NCI-H2107 treated with DMSO at 0.1 percent for 48 hours (cell line): Measurements from ENCODE around the gene KLRC4.
"Not testable (repeated sequence)": the region's sequence is repeated elsewhere in the genome, so short reads cannot be mapped to it uniquely, and the experiment has no call there.

ENCODE experiments used
- DNase-seq: peaks from one replicate; lab custom pipeline; 2025; ENCODE audit not compliant: unreplicated experiment; lab: John Stamatoyannopoulos, UW

KLRC4 gene, protein sequence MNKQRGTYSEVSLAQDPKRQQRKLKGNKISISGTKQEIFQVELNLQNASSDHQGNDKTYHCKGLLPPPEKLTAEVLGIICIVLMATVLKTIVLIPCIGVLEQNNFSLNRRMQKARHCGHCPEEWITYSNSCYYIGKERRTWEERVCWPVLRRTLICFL

DNA sequence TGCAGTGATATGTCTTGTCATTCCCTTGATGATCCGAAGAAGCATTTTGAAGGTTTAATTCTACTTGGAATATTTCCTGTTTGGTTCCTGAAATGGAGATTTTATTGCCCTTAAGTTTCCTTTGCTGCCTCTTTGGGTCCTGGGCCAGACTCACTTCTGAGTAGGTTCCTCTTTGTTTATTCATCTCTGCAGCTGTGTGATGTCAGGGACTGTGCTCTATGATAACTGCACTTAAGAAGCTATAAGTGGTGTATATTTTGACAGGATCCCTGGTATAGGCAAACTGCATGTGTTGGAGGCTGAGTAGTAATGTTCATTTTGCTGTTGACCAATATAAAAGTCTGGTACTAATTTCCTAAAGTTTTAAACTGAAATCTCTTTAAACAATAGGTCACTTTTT, at the start of gene KLRC4:
Gene KLRC4, minus strand, starts transcription at position 366 of the 400 bp plus-strand sequence. Its CDS starts 182 bp downstream, at position 184.
- peak; percentile 50 for DNase-seq

- no peak for DNase-seq
Measured at GRCh38 chr12:10457760-10458159, 48.2 kb upstream of the KLRC4 start.

- no peak for DNase-seq
Measured at GRCh38 chr12:10456856-10457255, 47.3 kb upstream of the KLRC4 start.

- DNase-seq, result no peak
Measured at GRCh38 chr12:10455766-10456165, 46.2 kb upstream of the KLRC4 start.

DNA sequence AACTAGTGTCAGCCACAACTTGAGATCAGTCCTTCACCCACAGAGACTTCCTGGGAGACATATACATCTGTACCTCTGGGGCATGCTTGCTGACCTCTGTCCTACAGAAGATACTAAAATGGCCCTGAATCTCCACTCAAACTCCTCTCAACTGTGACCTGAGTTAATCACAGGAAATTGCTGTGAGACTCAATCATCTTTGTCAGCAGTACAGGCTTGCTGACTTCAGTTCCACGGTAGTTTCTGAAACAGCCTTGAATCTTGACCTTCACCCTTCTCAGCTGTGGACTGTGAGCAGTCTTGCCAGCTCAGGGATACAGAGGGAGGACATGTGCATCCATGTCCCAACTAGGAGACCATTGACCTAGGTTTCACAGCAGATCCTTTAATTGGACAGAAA, 45.0 kb upstream of the KLRC4 start:
- no peak for DNase-seq

- DNase-seq, result no peak
Measured at GRCh38 chr12:10453156-10453555, 43.6 kb upstream of the KLRC4 start, which contains the start of gene KLRC1. KLRC1 (minus strand) TSS chr12:10453377; CDS start chr12:10451156, 2,221 bp downstream.

DNA sequence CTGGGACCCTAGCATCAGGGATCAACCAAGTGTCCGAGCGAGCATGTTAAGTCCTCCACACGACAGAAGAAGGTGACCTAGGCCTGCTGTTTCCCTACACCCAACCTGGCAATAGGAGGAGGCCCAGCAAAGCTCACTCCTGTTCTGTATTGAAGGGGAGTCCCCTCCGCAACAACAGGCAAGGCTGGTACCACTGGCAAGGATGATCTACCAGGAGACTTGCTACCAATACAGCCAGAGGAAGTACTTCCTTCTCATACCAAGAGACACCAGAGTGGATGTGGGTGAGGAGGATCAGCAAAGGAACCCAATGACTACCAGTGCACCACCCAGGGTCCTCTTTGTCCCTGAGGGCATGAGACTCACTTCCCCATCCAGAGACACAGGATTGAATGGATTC, 38.7 kb upstream of the KLRC4 start:
- no peak for DNase-seq

DNA sequence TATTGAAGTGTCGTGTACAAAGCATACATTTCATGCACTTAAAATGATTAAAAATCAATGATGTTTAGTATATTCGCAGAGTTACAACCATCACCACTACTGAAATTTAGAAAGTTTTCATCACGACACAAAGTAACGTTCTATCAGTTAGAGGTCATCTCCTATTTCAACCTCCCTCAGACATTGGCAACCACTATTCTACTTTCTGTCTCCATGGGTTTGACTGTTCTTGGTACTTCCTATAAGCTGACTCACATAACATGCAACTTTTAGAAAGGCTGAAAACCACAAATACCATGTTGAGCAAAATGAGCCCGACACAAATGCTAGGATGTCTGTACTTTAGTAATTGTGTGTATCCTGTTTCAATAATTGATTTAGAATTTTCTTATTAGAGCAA, 36.5 kb upstream of the KLRC4 start:
- not testable (repeated sequence) for DNase-seq

DNA sequence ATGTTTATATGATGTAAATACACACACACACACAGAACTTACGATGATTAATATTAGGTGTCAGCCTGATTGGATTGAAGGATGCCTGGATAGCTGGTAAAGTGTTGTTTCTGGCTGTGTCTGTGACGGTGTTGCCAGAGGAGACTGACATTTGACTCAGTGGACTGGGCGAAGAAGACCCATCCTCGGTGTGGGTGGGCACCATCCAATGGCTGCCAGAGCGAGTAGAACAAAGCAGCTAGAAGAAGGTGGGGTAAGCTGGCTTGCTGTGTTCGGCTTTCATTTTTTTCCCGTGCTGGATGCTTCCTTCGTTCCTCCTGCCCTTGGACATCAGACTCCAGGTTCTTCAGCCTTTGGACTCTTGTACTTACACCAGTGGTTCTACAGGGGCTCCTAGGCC, 31.6 kb upstream of the KLRC4 start:
- not testable (repeated sequence) for DNase-seq

GRCh38 chr12:10439608-10440274, 30.2 kb upstream of the KLRC4 start:
- DNase-seq, result not testable (repeated sequence)

DNA sequence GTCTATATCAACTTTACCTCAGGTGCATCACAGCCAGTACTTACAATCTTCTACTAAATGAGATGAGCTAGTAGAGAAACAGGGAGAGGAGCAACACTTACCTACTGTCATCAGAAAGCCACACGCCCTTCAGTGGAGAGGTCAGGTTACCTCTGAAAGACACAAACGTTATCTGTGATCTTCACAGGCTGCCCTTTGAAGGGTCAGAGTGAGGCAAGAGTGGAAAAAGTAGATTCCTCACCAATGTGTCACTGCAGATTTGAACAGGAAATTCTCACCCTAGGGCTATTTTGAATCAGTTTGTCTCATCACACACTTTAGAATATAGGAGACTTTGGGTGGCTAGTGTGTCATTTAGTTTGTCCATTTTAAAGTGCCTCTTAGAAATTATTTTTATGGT, 28.0 kb upstream of the KLRC4 start:
- not testable (repeated sequence) for DNase-seq

GRCh38 chr12:10435816-10436215, 26.3 kb upstream of the KLRC4 start, which contains the start of gene KLRC2:
KLRC2 (minus strand) TSS chr12:10436010; CDS start chr12:10435986, 24 bp downstream.
- DNase-seq, result not testable (repeated sequence)

GRCh38 chr12:10430623-10431022, 21.1 kb upstream of the KLRC4 start:
- not testable (repeated sequence) for DNase-seq

DNA sequence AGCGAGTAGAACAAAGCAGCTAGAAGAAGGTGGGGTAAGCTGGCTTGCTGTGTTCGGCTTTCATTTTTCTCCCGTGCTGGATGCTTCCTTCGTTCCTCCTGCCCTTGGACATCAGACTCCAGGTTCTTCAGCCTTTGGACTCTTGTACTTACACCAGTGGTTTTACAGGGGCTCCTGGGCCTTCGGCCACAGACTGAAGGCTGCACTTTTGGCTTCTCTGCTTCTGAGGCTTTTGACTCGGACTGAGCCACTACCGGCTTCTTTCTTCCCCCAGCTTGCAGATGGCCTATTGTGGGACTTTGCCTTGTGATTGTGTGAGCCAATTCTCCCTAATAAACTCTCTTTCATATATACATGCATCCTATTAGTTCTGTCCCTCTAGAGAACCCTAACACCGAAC, 16.4 kb upstream of the KLRC4 start:
- DNase-seq, result not testable (repeated sequence)

DNA sequence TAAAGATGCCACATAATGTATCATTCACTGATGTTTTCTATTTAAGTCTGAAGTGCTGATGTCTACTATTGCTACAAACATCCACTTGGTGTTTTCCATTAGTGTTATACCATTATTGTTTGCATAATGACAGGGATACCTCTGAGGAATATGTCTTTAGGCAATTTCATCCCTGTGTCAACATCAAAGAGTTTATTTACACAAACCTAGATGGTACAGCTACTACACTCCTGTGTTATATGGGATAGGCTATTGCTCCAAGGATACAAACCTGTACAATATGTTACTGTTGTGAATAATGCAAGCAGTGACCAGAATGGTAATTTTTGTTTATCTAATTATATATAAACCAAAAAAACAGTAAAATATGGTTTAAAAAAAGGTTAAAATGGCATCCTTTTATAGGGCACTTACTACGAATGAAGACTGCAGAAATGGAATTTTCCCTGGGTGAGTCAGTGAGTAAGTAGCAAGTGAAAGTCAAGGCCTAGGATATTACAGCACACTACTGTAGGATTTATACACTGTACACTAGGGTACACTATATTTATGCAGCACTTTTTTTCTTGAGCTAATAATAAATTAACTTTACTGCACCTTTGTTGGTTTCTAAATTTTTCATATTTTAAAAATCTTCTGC, 14.8 kb upstream of the KLRC4 start:
- not testable (repeated sequence) for DNase-seq

- DNase-seq, result not testable (repeated sequence)
Measured at GRCh38 chr12:10422159-10422558, 12.6 kb upstream of the KLRC4 start.

DNA sequence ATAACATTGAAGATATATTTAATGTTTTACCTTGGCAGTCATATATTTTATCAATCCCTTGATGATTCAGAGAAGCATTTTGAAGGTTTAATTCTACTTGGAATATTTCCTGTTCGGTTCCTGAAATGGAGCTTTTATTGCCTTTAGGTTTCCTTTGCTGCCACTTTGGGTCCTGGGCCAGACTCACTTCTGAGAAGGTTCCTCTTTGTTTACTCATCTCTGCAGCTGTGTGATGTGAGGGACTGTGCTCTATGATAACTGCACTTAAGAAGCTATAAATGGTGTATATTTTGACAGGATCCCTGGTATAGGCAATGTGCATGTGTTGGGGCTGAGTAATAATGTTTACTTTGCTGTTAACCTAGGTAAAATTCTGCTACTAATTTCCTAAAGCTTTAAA, 10.8 kb upstream of the KLRC4 start, which contains the start of gene KLRC3:
Gene KLRC3, minus strand, starts transcription at position 262 of the 400 bp plus-strand sequence. Its CDS starts 45 bp downstream, at position 217.
- DNase-seq, result not testable (repeated sequence)

- no peak for DNase-seq
Measured at GRCh38 chr12:10408842-10409241, 715 bp downstream of the KLRC4 start.

GRCh38 chr12:10406725-10407124, 2.8 kb downstream of the KLRC4 start:
- no peak for DNase-seq

- no peak for DNase-seq
Measured at GRCh38 chr12:10405294-10405693, 4.3 kb downstream of the KLRC4 start.

DNA sequence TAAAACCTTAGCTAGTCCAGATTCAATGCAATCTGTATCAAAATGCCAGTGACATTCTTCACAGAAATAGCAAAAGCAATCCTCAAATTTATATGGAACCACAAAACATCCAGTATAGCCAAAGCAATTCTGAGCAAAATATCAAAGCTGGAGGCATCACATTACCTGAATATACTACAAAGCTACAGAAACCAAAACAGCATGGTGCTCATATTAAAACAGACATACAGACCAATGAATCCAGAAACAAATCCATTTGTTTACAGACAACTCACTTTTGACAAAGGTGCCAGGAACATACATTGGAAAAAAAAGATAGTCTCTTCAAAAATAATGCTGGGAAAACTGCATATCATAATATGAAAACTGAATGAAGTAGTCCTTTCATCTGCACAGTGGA, 4.8 kb downstream of the KLRC4 start:
- no peak for DNase-seq

DNA sequence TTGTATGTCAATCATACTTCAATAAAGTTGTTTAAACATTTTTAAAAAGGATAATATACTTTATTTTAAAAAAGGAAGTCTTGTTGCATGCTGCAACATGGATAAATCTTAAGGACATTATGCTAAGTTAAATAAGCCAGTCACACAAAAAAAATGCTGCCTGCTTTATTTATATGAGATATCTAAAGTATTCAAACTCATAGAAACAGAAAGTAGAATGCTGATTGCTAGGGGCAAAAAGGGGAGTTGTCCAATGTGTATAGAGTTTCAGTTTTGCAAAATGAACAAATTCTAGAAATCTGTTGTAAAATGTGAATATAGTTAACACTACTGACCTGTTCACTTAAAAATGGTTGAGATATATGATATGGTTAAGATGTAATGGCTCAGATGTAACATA, 8.7 kb downstream of the KLRC4 start:
- DNase-seq, result no peak
